ENCODE data around the gene ZNF664. TPM values are rescaled to one million over a fixed set of nuclear protein-coding genes. Genes with fewer than 3 reads are reported as not detected.

ZNF664 gene
- total and polyA plus RNA-seq, 9 of the 15 experiments (the other 6 are each of a cell fraction or from before 2014, with no cell fraction given) = 3.3 to 101 (median 63.6) TPM

DNA sequence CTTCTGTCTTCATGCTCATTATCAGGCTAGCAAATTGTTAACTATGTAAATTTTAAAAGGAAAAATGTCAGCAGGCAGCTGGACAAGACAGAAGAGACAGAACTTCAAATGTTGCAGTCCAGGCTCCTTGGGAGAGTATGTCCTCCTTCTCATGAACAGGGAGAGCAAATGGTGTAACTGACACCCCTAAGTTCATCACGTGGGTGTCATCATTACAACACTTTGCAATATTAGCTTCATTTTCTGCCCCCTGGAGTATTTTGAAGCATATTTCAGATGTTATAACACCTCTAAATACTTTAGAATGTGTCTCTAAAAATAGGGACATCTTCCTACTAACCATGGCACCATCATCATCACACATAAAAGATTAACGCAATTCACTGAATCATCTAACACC lies 62.1 kb downstream of the ZNF664 start:
- Histone ChIP-seq H2AFZ (ENCODE audit: low read depth, low read length) (no peak overlapping the region), H3K4me3 (no peak overlapping the region), H3K9me3 (replicated peaks; ENCODE audit: control insufficient read depth, insufficient read depth, low read depth, low read length) (no peaks in the 10 kb centered on the region), H3K9me1 (ENCODE audit: control insufficient read depth, insufficient read depth, low read length) (no peaks in the 10 kb centered on the region), H3K9ac (ENCODE audit: insufficient read depth in 1 of 2, low read depth in 2 of 2, low read length in 2 of 2) (no peak overlapping the region), H3K27ac (ENCODE audit: extremely low read depth, low read depth, low read length) (no peak overlapping the region), H3K27me3 (ENCODE audit: control insufficient read depth in 2 of 2, insufficient read depth in 2 of 2, low read length in 2 of 2) (peaks cover 10 to 22% of the 10 kb centered on the region in 2 experiments; a peak in 4 of 5 replicates), H3K4me2 (ENCODE audit: insufficient read depth, low read length) (no peak overlapping the region), H3K79me2 (ENCODE audit: control insufficient read depth, insufficient read depth, low read length) (no peaks in the 10 kb centered on the region), H3K4me1 (replicated peaks in 1 of 2; ENCODE audit: control insufficient read depth in 2 of 2, insufficient read depth in 2 of 2, low read length in 2 of 2) (peaks cover 6 to 14% of the 10 kb centered on the region in 2 experiments; a peak in 4 of 5 replicates), H3K36me3 (ENCODE audit: control insufficient read depth, insufficient read depth, low read length) (no peaks in the 10 kb centered on the region), H4K20me1 (replicated peaks; ENCODE audit: control insufficient read depth, insufficient read depth, low read length) (no peaks in the 10 kb centered on the region)
- ATAC-seq (no peak), DNase-seq (ENCODE audit: extremely low read depth in 1 of 4, low spot score in 3 of 4) (no peak), FAIRE-seq (no peak)
- no peak for TF ChIP-seq PCBP1 (IDR thresholded peaks at IDR 0.05; ENCODE audit: low read depth, low read length, poor library complexity, severe bottlenecking)
- no peak for TF ChIP-seq SOX6 (IDR thresholded peaks at IDR 0.05)
- TF ChIP-seq CBFA2T3 (IDR thresholded peaks at IDR 0.05) = no peak
- TF ChIP-seq, protein P1, sequence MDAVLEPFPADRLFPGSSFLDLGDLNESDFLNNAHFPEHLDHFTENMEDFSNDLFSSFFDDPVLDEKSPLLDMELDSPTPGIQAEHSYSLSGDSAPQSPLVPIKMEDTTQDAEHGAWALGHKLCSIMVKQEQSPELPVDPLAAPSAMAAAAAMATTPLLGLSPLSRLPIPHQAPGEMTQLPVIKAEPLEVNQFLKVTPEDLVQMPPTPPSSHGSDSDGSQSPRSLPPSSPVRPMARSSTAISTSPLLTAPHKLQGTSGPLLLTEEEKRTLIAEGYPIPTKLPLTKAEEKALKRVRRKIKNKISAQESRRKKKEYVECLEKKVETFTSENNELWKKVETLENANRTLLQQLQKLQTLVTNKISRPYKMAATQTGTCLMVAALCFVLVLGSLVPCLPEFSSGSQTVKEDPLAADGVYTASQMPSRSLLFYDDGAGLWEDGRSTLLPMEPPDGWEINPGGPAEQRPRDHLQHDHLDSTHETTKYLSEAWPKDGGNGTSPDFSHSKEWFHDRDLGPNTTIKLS (IDR thresholded peaks at IDR 0.05; ENCODE audit: borderline replicate concordance, low read depth) = no peak
- TF ChIP-seq, protein P2, sequence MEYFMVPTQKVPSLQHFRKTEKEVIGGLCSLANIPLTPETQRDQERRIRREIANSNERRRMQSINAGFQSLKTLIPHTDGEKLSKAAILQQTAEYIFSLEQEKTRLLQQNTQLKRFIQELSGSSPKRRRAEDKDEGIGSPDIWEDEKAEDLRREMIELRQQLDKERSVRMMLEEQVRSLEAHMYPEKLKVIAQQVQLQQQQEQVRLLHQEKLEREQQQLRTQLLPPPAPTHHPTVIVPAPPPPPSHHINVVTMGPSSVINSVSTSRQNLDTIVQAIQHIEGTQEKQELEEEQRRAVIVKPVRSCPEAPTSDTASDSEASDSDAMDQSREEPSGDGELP (CRISPR knock-in tag; IDR thresholded peaks at IDR 0.05; ENCODE audit: borderline replicate concordance) = no peak
- TF ChIP-seq LEF1 (IDR thresholded peaks at IDR 0.05) = no peak
- no peak for TF ChIP-seq GATAD2A (IDR thresholded peaks at IDR 0.05)
- no peak for TF ChIP-seq SMARCA4 (IDR thresholded peaks at IDR 0.05)
- TF ChIP-seq CBFB (CRISPR knock-in tag; IDR thresholded peaks at IDR 0.05) = no peak
- TF ChIP-seq, protein P3, sequence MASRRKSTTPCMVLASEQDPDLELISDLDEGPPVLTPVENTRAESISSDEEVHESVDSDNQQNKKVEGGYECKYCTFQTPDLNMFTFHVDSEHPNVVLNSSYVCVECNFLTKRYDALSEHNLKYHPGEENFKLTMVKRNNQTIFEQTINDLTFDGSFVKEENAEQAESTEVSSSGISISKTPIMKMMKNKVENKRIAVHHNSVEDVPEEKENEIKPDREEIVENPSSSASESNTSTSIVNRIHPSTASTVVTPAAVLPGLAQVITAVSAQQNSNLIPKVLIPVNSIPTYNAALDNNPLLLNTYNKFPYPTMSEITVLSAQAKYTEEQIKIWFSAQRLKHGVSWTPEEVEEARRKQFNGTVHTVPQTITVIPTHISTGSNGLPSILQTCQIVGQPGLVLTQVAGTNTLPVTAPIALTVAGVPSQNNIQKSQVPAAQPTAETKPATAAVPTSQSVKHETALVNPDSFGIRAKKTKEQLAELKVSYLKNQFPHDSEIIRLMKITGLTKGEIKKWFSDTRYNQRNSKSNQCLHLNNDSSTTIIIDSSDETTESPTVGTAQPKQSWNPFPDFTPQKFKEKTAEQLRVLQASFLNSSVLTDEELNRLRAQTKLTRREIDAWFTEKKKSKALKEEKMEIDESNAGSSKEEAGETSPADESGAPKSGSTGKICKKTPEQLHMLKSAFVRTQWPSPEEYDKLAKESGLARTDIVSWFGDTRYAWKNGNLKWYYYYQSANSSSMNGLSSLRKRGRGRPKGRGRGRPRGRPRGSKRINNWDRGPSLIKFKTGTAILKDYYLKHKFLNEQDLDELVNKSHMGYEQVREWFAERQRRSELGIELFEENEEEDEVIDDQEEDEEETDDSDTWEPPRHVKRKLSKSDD (conservative IDR thresholded peaks at IDR 0.05; ENCODE audit: low read length) = no peak
- BruUV-seq (replicated peaks) = no TSS peak
- WGBS (ENCODE audit: insufficient coverage, low coverage, missing lambda C conversion rate) = 0% methylated on average over 2 of the region's 2 CpGs
- CTCF ChIA-PET (ENCODE audit: low intra/inter-chr PET ratio) = no interaction called here
- intact Hi-C loops (cut with micrococcal nuclease) (loop anchor here (5.0 kb wide), 1 partner anchor 717 kb away; no protein-coding TSS in a partner anchor), in situ Hi-C loops (cut with MboI) (no loop called here)
- POLR2A ChIA-PET = no interaction called here
